T-helper 1 cell treated with Interleukin-12 subunit alpha and Interleukin-12 subunit beta and Interleukin-4 antibody, amounts not matched to agents 30 μg/mL and 1 μg/mL, for 36 hours (primary cell): ENCODE measurements around the gene MRPL4.

Experiments
- H3K27ac Mint-ChIP-seq: one replicate; pipeline ENCODE4 v1.8.0; 2021; ENCODE audit warnings: mild to moderate bottlenecking, mixed read lengths
- H3K27me3 Mint-ChIP-seq: one replicate; pipeline ENCODE4 v1.8.0; 2021; ENCODE audit warnings: low read depth, mixed read lengths
- H3K36me3 Mint-ChIP-seq: one replicate; pipeline ENCODE4 v1.8.0; 2021; ENCODE audit warnings: low read depth, mixed read lengths
- H3K4me1 Mint-ChIP-seq: one replicate; pipeline ENCODE4 v1.8.0; 2021; ENCODE audit warnings: low read depth, mixed read lengths
- H3K4me3 Mint-ChIP-seq: one replicate; pipeline ENCODE4 v1.8.0; 2021; ENCODE audit warnings: mild to moderate bottlenecking, moderate library complexity, mixed read lengths
- H3K9me3 Mint-ChIP-seq: one replicate; pipeline ENCODE4 v1.8.0; 2021; ENCODE audit warnings: mixed read lengths

The MRPL4 gene

GRCh38 chr19:10284065-10284959 lies 32.3 kb downstream of the MRPL4 start:
- peaks cover 39% of the 10 kb centered on the region for H3K4me1 Mint-ChIP-seq
- H3K9me3 Mint-ChIP-seq, result no peaks in the 10 kb centered on the region
- peaks cover 37% of the 10 kb centered on the region for H3K36me3 Mint-ChIP-seq
- peaks cover 18% of the 10 kb centered on the region for H3K27me3 Mint-ChIP-seq
- no peak overlapping the region for H3K27ac Mint-ChIP-seq
- H3K4me3 Mint-ChIP-seq, result no peak overlapping the region

DNA sequence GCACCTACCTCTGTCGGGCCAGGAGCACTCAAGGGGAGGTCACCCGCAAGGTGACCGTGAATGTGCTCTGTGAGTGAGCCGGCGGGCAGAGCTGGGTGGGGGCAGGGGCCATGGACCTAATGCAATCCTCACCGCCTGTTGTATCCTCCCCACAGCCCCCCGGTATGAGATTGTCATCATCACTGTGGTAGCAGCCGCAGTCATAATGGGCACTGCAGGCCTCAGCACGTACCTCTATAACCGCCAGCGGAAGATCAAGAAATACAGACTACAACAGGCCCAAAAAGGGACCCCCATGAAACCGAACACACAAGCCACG lies 32.9 kb downstream of the MRPL4 start:
- peaks cover 34% of the 10 kb centered on the region for H3K36me3 Mint-ChIP-seq
- H3K27ac Mint-ChIP-seq, result no peak overlapping the region
- H3K27me3 Mint-ChIP-seq, result peaks cover 21% of the 10 kb centered on the region
- H3K9me3 Mint-ChIP-seq, result no peaks in the 10 kb centered on the region
- peaks cover 37% of the 10 kb centered on the region for H3K4me1 Mint-ChIP-seq
- H3K4me3 Mint-ChIP-seq, result peak overlapping the region; percentile 0

- Mint-ChIP-seq H3K4me3 (peak overlapping the region; percentile 0), H3K27ac (no peak overlapping the region), H3K4me1 (peaks cover 38% of the 10 kb centered on the region), H3K36me3 (peaks cover 31% of the 10 kb centered on the region), H3K27me3 (peaks cover 26% of the 10 kb centered on the region), H3K9me3 (no peaks in the 10 kb centered on the region)
Measured at GRCh38 chr19:10285393-10285792, 33.4 kb downstream of the MRPL4 start.

DNA sequence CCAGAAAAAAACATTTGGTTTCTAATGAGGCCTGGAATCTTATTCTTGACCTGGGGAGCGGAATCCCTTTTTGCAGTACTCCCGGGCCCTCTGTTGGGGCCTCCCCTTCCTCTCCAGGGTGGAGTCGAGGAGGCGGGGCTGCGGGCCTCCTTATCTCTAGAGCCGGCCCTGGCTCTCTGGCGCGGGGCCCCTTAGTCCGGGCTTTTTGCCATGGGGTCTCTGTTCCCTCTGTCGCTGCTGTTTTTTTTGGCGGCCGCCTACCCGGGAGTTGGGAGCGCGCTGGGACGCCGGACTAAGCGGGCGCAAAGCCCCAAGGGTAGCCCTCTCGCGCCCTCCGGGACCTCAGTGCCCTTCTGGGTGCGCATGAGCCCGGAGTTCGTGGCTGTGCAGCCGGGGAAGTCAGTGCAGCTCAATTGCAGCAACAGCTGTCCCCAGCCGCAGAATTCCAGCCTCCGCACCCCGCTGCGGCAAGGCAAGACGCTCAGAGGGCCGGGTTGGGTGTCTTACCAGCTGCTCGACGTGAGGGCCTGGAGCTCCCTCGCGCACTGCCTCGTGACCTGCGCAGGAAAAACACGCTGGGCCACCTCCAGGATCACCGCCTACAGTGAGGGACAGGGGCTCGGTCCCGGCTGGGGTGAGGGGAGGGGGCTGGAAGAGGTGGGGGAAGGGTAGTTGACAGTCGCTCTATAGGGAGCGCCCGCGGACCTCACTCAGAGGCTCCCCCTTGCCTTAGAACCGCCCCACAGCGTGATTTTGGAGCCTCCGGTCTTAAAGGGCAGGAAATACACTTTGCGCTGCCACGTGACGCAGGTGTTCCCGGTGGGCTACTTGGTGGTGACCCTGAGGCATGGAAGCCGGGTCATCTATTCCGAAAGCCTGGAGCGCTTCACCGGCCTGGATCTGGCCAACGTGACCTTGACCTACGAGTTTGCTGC lies 35.1 kb downstream of the MRPL4 start, which contains the start of gene ICAM4:
TSS of gene ICAM4 (plus strand) at position 153 of the 935 bp plus-strand sequence. CDS start at position 211, 58 bp downstream.
- peaks cover 43% of the 10 kb centered on the region for H3K27me3 Mint-ChIP-seq
- H3K27ac Mint-ChIP-seq, result peak within 1 kb of the TSS; percentile 49
- H3K9me3 Mint-ChIP-seq, result no peaks in the 10 kb centered on the region
- H3K36me3 Mint-ChIP-seq, result peaks cover 30% of the 10 kb centered on the region
- peak within 1 kb of the TSS; percentile 65 for H3K4me3 Mint-ChIP-seq
- peaks cover 49% of the 10 kb centered on the region for H3K4me1 Mint-ChIP-seq

DNA sequence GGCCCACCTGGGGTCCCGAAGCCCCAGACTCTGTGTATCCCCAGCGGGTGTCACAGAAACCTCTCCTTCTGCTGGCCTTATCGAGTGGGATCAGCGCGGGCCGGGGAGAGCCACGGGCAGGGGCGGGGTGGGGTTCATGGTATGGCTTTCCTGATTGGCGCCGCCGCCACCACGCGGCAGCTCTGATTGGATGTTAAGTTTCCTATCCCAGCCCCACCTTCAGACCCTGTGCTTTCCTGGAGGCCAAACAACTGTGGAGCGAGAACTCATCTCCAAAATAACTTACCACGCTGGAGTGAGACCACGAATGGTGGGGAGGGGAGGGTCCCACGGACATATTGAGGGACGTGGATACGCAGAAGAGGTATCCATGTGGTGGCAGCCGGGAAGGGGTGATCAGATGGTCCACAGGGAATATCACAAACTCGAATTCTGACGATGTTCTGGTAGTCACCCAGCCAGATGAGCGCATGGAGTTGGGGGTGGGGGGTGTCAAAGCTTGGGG lies 36.7 kb downstream of the MRPL4 start:
- Mint-ChIP-seq H3K36me3 (peaks cover 24% of the 10 kb centered on the region), H3K27me3 (peaks cover 59% of the 10 kb centered on the region), H3K4me3 (peak overlapping the region; percentile 66), H3K4me1 (peaks cover 57% of the 10 kb centered on the region), H3K27ac (peak overlapping the region; percentile 72), H3K9me3 (no peaks in the 10 kb centered on the region)

DNA sequence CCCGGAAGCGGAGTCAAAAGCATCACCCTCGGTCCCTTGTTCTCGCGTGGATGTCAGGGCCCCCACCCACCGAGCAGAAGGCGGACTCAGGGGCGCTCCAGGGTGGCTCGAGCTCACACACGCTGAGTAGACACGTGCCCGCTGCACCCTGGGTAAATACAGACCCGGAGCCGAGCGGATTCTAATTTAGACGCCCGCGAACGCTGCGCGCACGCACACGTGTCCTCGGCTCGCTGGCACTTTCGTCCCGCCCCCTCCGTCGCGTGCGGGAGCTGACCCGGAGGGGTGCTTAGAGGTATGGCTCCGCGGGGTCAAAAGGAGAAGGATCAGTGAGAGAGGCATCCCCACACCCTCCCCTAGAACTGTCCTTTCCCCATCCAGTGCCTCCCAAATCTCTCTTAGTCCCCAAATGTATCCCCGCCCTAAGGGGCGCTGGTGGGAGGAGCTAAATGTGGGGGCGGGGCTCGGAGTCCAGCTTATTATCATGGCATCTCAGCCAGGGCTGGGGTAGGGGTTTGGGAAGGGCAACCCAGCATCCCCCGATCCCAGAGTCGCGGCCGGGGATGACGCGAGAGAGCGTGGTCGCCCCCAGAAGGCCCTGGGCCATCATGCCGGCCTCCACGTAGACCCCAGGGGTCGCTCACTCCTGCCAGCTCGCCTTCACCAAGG lies 37.3 kb downstream of the MRPL4 start:
- Mint-ChIP-seq H3K27me3 (peaks cover 65% of the 10 kb centered on the region), H3K9me3 (no peaks in the 10 kb centered on the region), H3K4me3 (peak overlapping the region; percentile 66), H3K4me1 (peaks cover 57% of the 10 kb centered on the region), H3K27ac (peak overlapping the region; percentile 15), H3K36me3 (peaks cover 20% of the 10 kb centered on the region)

DNA sequence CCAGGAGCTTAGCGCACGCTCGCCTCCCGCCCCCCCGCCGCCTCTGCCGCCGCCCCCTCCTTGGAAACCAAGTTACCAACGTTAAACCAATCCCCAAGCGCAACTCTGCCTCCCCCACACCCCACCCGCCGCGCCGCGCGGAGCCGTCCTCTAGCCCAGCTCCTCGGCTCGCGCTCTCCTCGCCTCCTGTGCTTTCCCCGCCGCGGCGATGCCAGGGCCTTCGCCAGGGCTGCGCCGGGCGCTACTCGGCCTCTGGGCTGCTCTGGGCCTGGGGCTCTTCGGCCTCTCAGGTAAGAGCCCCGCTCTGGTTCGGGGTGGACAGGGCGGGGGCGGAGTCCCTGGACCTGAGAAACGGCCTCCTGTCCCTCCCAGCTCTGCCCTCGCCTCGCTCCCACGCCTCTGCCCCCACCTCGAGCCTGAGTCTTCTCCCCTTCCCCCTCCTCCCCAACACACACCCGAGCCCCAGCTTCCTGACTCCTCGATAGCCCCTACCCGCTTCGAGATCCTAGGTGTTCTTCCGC lies 37.9 kb downstream of the MRPL4 start, which contains the start of gene ICAM5:
TSS of gene ICAM5 (plus strand) at position 117 of the 521 bp plus-strand sequence. CDS start at position 209, 92 bp downstream.
- peaks cover 71% of the 10 kb centered on the region for H3K27me3 Mint-ChIP-seq
- H3K36me3 Mint-ChIP-seq, result peaks cover 16% of the 10 kb centered on the region
- H3K9me3 Mint-ChIP-seq, result no peaks in the 10 kb centered on the region
- peaks cover 54% of the 10 kb centered on the region for H3K4me1 Mint-ChIP-seq
- peak within 1 kb of the TSS; percentile 81 for H3K4me3 Mint-ChIP-seq
- H3K27ac Mint-ChIP-seq, result peak within 1 kb of the TSS; percentile 84

DNA sequence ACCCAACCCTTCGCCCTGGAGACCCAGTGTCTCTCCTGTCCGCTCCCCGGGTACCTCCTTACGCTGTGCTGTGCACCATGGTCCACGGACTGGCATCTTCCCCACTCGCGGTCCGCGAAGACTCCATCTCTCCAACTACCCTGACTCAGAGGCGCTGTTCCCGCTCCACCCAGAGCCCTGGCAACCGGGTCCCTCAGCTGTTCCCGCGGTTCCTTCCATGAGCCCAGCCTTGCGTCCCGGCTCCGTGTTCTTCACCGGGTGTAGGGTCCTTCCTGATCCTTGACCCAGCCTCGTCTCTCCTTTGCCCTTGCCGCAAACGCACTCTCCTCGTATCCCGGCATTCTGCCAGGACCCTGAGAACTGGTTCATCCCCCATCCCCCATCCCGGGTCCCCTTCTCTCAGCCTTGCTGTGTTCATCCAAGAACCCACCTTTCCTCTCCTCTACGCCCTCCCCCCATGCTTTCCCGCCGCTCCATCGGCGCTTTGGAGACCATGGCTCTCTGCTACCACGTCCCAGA lies 38.4 kb downstream of the MRPL4 start:
- no peaks in the 10 kb centered on the region for H3K9me3 Mint-ChIP-seq
- peaks cover 48% of the 10 kb centered on the region for H3K4me1 Mint-ChIP-seq
- peaks cover 74% of the 10 kb centered on the region for H3K27me3 Mint-ChIP-seq
- H3K36me3 Mint-ChIP-seq, result peaks cover 11% of the 10 kb centered on the region
- peak overlapping the region; percentile 81 for H3K4me3 Mint-ChIP-seq
- peak overlapping the region; percentile 84 for H3K27ac Mint-ChIP-seq

DNA sequence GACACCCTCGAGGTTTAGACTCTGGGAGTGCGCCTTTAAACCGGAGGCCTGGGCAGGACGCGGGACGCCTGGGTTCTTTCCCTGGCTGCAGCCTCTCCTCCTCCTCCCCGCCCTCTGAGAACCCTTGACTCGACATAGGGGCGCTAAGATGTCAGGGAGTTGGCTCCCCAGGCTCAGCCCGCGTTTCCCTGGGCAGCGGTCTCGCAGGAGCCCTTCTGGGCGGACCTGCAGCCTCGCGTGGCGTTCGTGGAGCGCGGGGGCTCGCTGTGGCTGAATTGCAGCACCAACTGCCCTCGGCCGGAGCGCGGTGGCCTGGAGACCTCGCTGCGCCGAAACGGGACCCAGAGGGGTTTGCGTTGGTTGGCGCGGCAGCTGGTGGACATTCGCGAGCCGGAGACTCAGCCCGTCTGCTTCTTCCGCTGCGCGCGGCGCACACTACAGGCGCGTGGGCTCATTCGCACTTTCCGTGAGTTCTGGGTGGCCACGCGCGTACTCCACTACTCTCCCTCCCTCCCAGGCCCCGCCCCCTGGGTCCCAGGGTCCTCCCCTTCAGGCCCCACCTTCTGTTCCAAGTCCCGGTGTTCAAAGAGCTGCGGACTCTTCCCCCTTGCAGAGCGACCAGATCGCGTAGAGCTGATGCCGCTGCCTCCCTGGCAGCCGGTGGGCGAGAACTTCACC lies 39.0 kb downstream of the MRPL4 start:
- no peaks in the 10 kb centered on the region for H3K9me3 Mint-ChIP-seq
- H3K4me1 Mint-ChIP-seq, result peaks cover 48% of the 10 kb centered on the region
- peaks cover 6% of the 10 kb centered on the region for H3K36me3 Mint-ChIP-seq
- H3K4me3 Mint-ChIP-seq, result peak overlapping the region; percentile 81
- peaks cover 80% of the 10 kb centered on the region for H3K27me3 Mint-ChIP-seq
- peak overlapping the region; percentile 84 for H3K27ac Mint-ChIP-seq

- H3K4me3 Mint-ChIP-seq, result peak overlapping the region; percentile 81
- peaks cover 82% of the 10 kb centered on the region for H3K27me3 Mint-ChIP-seq
- peaks cover 42% of the 10 kb centered on the region for H3K4me1 Mint-ChIP-seq
- H3K27ac Mint-ChIP-seq, result peak overlapping the region; percentile 59
- H3K36me3 Mint-ChIP-seq, result peaks cover 1% of the 10 kb centered on the region
- no peaks in the 10 kb centered on the region for H3K9me3 Mint-ChIP-seq
Measured at GRCh38 chr19:10291554-10292205, 39.7 kb downstream of the MRPL4 start.

DNA sequence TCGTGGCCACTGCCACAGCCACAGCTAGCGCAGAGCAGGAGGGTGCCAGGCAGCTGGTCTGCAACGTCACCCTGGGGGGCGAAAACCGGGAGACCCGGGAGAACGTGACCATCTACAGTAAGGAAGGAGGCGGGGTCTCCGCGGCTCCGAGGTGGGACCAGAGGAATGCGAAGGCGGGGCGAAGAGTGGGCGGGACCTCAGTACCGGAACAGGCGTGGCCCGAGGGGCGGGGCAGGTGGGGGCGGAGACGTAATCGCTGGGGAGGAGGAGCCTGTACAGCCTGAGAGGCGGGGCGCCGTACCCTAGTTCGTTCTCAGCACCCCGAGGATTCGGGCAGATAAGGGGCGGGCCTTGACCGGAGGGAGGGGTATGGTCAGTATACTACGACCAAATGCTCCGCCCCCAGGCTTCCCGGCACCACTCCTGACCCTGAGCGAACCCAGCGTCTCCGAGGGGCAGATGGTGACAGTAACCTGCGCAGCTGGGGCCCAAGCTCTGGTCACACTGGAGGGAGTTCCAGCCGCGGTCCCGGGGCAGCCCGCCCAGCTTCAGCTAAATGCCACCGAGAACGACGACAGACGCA lies 40.3 kb downstream of the MRPL4 start:
- peak overlapping the region; percentile 69 for H3K27ac Mint-ChIP-seq
- H3K9me3 Mint-ChIP-seq, result no peaks in the 10 kb centered on the region
- peak overlapping the region; percentile 68 for H3K4me3 Mint-ChIP-seq
- H3K36me3 Mint-ChIP-seq, result peaks cover 1% of the 10 kb centered on the region
- H3K27me3 Mint-ChIP-seq, result peaks cover 84% of the 10 kb centered on the region
- peaks cover 42% of the 10 kb centered on the region for H3K4me1 Mint-ChIP-seq

DNA sequence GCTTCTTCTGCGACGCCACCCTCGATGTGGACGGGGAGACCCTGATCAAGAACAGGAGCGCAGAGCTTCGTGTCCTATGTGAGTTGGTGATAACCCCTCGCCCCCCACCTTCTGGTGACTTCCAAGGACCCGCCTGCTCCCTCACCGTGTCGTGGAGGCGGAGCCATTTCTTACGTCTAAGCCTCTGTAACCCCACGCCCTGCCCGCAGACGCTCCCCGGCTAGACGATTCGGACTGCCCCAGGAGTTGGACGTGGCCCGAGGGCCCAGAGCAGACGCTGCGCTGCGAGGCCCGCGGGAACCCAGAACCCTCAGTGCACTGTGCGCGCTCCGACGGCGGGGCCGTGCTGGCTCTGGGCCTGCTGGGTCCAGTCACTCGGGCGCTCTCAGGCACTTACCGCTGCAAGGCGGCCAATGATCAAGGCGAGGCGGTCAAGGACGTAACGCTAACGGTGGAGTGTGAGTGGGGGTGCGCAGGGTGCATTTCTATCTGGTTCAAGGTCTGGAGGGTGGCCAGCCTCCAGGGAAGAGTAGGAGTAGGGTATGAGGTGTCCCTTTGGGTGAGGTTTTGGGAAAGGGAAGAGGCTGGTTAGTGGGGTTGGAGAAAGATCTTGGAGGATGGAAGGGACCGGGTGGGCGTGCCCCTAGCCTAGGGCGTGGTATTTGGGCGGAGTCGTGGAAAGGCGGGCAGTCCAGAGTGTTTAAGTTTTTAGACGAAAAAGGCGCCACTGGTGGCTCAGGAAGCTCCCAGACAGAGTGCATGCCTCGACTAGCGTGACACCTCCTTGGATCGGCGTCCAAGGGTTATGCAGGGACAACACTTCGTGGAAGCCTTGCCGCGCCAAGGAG lies 41.0 kb downstream of the MRPL4 start:
- H3K27ac Mint-ChIP-seq, result peak overlapping the region; percentile 69
- no peaks in the 10 kb centered on the region for H3K9me3 Mint-ChIP-seq
- peak overlapping the region; percentile 46 for H3K4me3 Mint-ChIP-seq
- peaks cover 77% of the 10 kb centered on the region for H3K27me3 Mint-ChIP-seq
- H3K36me3 Mint-ChIP-seq, result peaks cover 1% of the 10 kb centered on the region
- peaks cover 40% of the 10 kb centered on the region for H3K4me1 Mint-ChIP-seq
